OCI-M2 (cell line): ENCODE measurements around the gene MRPL42.
"Not testable (repeated sequence)": the region's sequence is repeated elsewhere in the genome, so short reads cannot be mapped to it uniquely, and the experiment has no call there.

Source experiments
- DNase-seq: peaks from one replicate; lab custom pipeline; 2025; ENCODE audit not compliant: unreplicated experiment; lab: John Stamatoyannopoulos, UW

Gene MRPL42

GRCh38 chr12:93443576-93443975 lies 23.7 kb upstream of the MRPL42 start:
- no peak for DNase-seq

- no peak for DNase-seq
Observed at GRCh38 chr12:93447555-93448290, 19.6 kb upstream of the MRPL42 start.

- DNase-seq, result no peak
Observed at GRCh38 chr12:93448796-93449195, 18.5 kb upstream of the MRPL42 start.

- DNase-seq, result no peak
Observed at GRCh38 chr12:93449277-93449676, 18.0 kb upstream of the MRPL42 start.

GRCh38 chr12:93451423-93452158 lies 15.7 kb upstream of the MRPL42 start:
- DNase-seq, result no peak

GRCh38 chr12:93453633-93454032 lies 13.7 kb upstream of the MRPL42 start:
- no peak for DNase-seq

GRCh38 chr12:93456077-93456476 lies 11.2 kb upstream of the MRPL42 start:
- no peak for DNase-seq

- no peak for DNase-seq
Observed at GRCh38 chr12:93459097-93459496, 8.2 kb upstream of the MRPL42 start.

GRCh38 chr12:93460003-93460402 lies 7.3 kb upstream of the MRPL42 start:
- no peak for DNase-seq

GRCh38 chr12:93460902-93461301 lies 6.4 kb upstream of the MRPL42 start:
- DNase-seq, result no peak

GRCh38 chr12:93461503-93461902 lies 5.8 kb upstream of the MRPL42 start:
- DNase-seq, result no peak

- no peak for DNase-seq
Observed at GRCh38 chr12:93465841-93466240, 1.5 kb upstream of the MRPL42 start.

GRCh38 chr12:93466625-93467350 lies 526 bp upstream of the MRPL42 start:
- no peak for DNase-seq

- DNase-seq, result no peak
Observed at GRCh38 chr12:93468008-93468371, 676 bp downstream of the MRPL42 start.

- no peak for DNase-seq
Observed at GRCh38 chr12:93469386-93469785, 2.1 kb downstream of the MRPL42 start.

GRCh38 chr12:93476555-93476954 lies 9.2 kb downstream of the MRPL42 start:
- no peak for DNase-seq

GRCh38 chr12:93482721-93483120 lies 15.4 kb downstream of the MRPL42 start:
- no peak for DNase-seq

- DNase-seq, result no peak
Observed at GRCh38 chr12:93483151-93483807, 16.0 kb downstream of the MRPL42 start.

GRCh38 chr12:93484315-93484981 lies 17.1 kb downstream of the MRPL42 start:
- no peak for DNase-seq

GRCh38 chr12:93492808-93493207 lies 25.5 kb downstream of the MRPL42 start:
- DNase-seq, result not testable (repeated sequence)

- no peak for DNase-seq
Observed at GRCh38 chr12:93494096-93494495, 26.8 kb downstream of the MRPL42 start.
